Fibroblast of lung (primary cell): Measurements from ENCODE around the gene ATXN7L2. TPM values are rescaled to one million over a fixed set of nuclear protein-coding genes. Genes with fewer than 3 reads are reported as not detected.

Experiments
- DNase-seq, 2 donors: peaks; one replicate each; pipeline versions ENCODE4 v3.0.0 to v3.0.0-alpha.2; 2010; ENCODE audit warnings: low read depth in 2 of 2
- H2AFZ ChIP-seq: 2 replicates; pipeline ENCODE4 v1.5.1; 2012; ENCODE audit warnings: low read length, control low read depth, inconsistent platforms
- H3K27ac ChIP-seq: 2 replicates; pipeline ENCODE4 v1.5.1; 2011; ENCODE audit warnings: low read length, control low read depth; ENCODE audit not compliant: insufficient read depth
- H3K27me3 ChIP-seq: 2 replicates; pipeline ENCODE4 v1.5.1; 2011; ENCODE audit warnings: mild to moderate bottlenecking, low read length; ENCODE audit not compliant: control insufficient read depth, insufficient read depth
- H3K36me3 ChIP-seq: 2 replicates; pipeline ENCODE4 v1.5.1; 2011; ENCODE audit warnings: low read length; ENCODE audit not compliant: control insufficient read depth, insufficient read depth
- H3K4me1 ChIP-seq: 2 replicates; pipeline ENCODE4 v1.5.1; 2011; ENCODE audit warnings: low read length; ENCODE audit not compliant: control insufficient read depth, insufficient read depth; ENCODE audit errors: extremely low read depth
- H3K4me2 ChIP-seq: 2 replicates; pipeline ENCODE4 v1.5.1; 2011; ENCODE audit warnings: low read length, control low read depth; ENCODE audit not compliant: insufficient read depth; ENCODE audit errors: extremely low read depth
- H3K4me3 ChIP-seq, 4 experiments: fragments of 200-600 bp in 1 of 4; sonication (generic) in 1 of 4; replicated peaks in 1 of 4; 2 replicates each; pipeline ENCODE4 v1.5.1; 2011 to 2016; ENCODE audit warnings: low read length in 4 of 4, low read depth in 3 of 4, mild to moderate bottlenecking in 3 of 4, control low read depth in 2 of 4, inconsistent platforms in 1 of 4, mixed read lengths in 1 of 4; ENCODE audit not compliant: insufficient read depth in 1 of 4; ENCODE audit errors: control extremely low read depth in 1 of 4
- H3K79me2 ChIP-seq: 2 replicates; pipeline ENCODE4 v1.5.1; 2012; ENCODE audit warnings: mild to moderate bottlenecking, low read length, inconsistent platforms; ENCODE audit not compliant: control insufficient read depth, insufficient read depth
- H3K9ac ChIP-seq: 2 replicates; pipeline ENCODE4 v1.5.1; 2011; ENCODE audit warnings: mild to moderate bottlenecking, low read length, control low read depth; ENCODE audit not compliant: insufficient read depth
- H3K9me3 ChIP-seq: 2 replicates; pipeline ENCODE4 v1.5.1; 2012; ENCODE audit warnings: low read depth, low read length; ENCODE audit not compliant: control insufficient read depth, insufficient read depth
- H4K20me1 ChIP-seq: 2 replicates; pipeline ENCODE4 v1.5.1; 2011; ENCODE audit warnings: low read length; ENCODE audit not compliant: control insufficient read depth, insufficient read depth; ENCODE audit errors: extremely low read depth
- CTCF ChIP-seq, 2 donors: IDR thresholded peaks in 1 of 2; conservative IDR thresholded peaks in 1 of 2; 1 replicate in 1 of 2; 2 replicates in 1 of 2; pipeline ENCODE4 v1.5.1; 2011 to 2012; ENCODE audit warnings: low read length in 2 of 2, control low read depth in 1 of 2, inconsistent platforms in 1 of 2, low read depth in 1 of 2, mild to moderate bottlenecking in 1 of 2
- EZH2 ChIP-seq: IDR thresholded peaks from 2 replicates; pipeline ENCODE4 v1.5.1; 2012; ENCODE audit warnings: low read length, control low read depth, mild to moderate bottlenecking; ENCODE audit errors: missing control alignments
- polyA plus RNA-seq, 2 donors: library from polyadenylated mRNA; depleted of rRNA in 1 of 2; stranded (reverse) in 1 of 2; unstranded in 1 of 2; fragments of >200 nt; gene quantifications; 2 replicates each; pipeline ENCODE4 v1.2.1, GENCODE V29; 2011 to 2012; ENCODE audit warnings: missing spikeins in 1 of 2
- total RNA-seq: library from RNA; depleted of rRNA; stranded (reverse); fragments of >200 nt; gene quantifications from 2 replicates; pipeline ENCODE4 v1.2.1, GENCODE V29; 2014

The ATXN7L2 gene
- total and polyA plus RNA-seq, 2 donors (not counting 1 experiment from before 2014, with no cell fraction given): 0.86 to 2.0 TPM

- TF ChIP-seq EZH2 (no peak), CTCF (conservative IDR thresholded peaks at IDR 0.05 in 1 of 2, IDR thresholded peaks at IDR 0.05 in 1 of 2; ENCODE audit: low read depth in 1 of 2, low read length in 2 of 2) (no peak)
- H4K20me1 ChIP-seq: no peaks in the 10 kb centered on the region
- H3K4me1 ChIP-seq: no peaks in the 10 kb centered on the region
- no peaks in the 10 kb centered on the region for H3K36me3 ChIP-seq
- no peak overlapping the region for H2AFZ ChIP-seq
- H3K9me3 ChIP-seq: no peaks in the 10 kb centered on the region
- H3K79me2 ChIP-seq: no peaks in the 10 kb centered on the region
- no peak overlapping the region for H3K4me2 ChIP-seq
- H3K27me3 ChIP-seq: peaks cover 32% of the 10 kb centered on the region
- H3K27ac ChIP-seq: no peak overlapping the region
- no peak overlapping the region for H3K9ac ChIP-seq
- no peak for DNase-seq
- no peak overlapping the region for H3K4me3 ChIP-seq
These were observed 55.3 kb downstream of the ATXN7L2 start for GRCh38 chr1:109538827-109539555.

GRCh38 chr1:109539676-109540075 is 56.0 kb downstream of the ATXN7L2 start, which contains the start of gene GPR61:
TSS of gene GPR61 (plus strand) at chr1:109539872. CDS start at chr1:109543023, 3,151 bp downstream.
- TF ChIP-seq CTCF (conservative IDR thresholded peaks at IDR 0.05 in 1 of 2, IDR thresholded peaks at IDR 0.05 in 1 of 2; ENCODE audit: low read depth in 1 of 2, low read length in 2 of 2): no peak
- no peak for TF ChIP-seq EZH2
- Histone ChIP-seq H3K4me1 (no peaks in the 10 kb centered on the region), H4K20me1 (no peaks in the 10 kb centered on the region), H3K4me3 (no peak within 1 kb of the TSS), H3K27me3 (peaks cover 34% of the 10 kb centered on the region), H3K9ac (no peak within 1 kb of the TSS), H3K27ac (no peak within 1 kb of the TSS), H2AFZ (no peak within 1 kb of the TSS), H3K9me3 (no peaks in the 10 kb centered on the region), H3K4me2 (no peak within 1 kb of the TSS), H3K36me3 (no peaks in the 10 kb centered on the region), H3K79me2 (no peaks in the 10 kb centered on the region)
- no peak for DNase-seq

DNA sequence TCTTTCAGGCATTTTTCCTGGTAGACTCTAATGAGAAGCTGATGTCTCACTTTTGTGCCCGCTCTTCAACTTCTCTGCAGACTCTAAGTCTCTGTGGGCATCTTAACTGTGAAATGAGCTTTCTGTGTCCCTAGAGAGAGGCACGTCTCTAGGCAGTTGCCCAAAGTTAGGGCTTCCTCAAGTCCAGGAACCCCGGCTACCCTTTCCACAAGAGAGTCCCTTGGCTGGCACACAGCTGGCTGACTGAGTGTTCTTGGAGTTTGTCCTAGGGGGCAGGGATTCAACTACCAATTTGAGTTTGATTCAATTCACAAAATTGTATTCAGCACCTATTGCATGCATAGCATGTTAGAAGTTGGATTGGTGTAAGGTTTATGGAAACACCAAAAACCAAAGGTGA is 57.4 kb downstream of the ATXN7L2 start:
- no peak for TF ChIP-seq EZH2
- no peak for TF ChIP-seq CTCF (conservative IDR thresholded peaks at IDR 0.05 in 1 of 2, IDR thresholded peaks at IDR 0.05 in 1 of 2; ENCODE audit: low read depth in 1 of 2, low read length in 2 of 2)
- peaks cover 34% of the 10 kb centered on the region for H3K27me3 ChIP-seq
- DNase-seq: no peak
- no peak overlapping the region for H3K27ac ChIP-seq
- H3K9ac ChIP-seq: no peak overlapping the region
- H3K9me3 ChIP-seq: no peaks in the 10 kb centered on the region
- H3K4me3 ChIP-seq: no peak overlapping the region
- H3K79me2 ChIP-seq: no peaks in the 10 kb centered on the region
- H2AFZ ChIP-seq: no peak overlapping the region
- no peaks in the 10 kb centered on the region for H3K36me3 ChIP-seq
- no peaks in the 10 kb centered on the region for H4K20me1 ChIP-seq
- H3K4me2 ChIP-seq: no peak overlapping the region
- H3K4me1 ChIP-seq: no peaks in the 10 kb centered on the region

Other genes with a start within 250 kb of the ATXN7L2 start
- gene CELSR2, start 234.4 kb upstream of the ATXN7L2 start, total RNA-seq: 3.1 and 3.5 TPM in 2 replicates
- gene CELSR2, start 234.4 kb upstream of the ATXN7L2 start, polyA plus RNA-seq: 0.67 and 1.2 TPM in 2 replicates
- 4.1 and 8.3 TPM in 2 replicates for gene PSRC1, start 200.8 kb upstream of the ATXN7L2 start, total RNA-seq
- 9.9 and 18.5 TPM in 2 replicates for gene PSRC1, start 200.8 kb upstream of the ATXN7L2 start, polyA plus RNA-seq
- gene MYBPHL, start 176.9 kb upstream of the ATXN7L2 start, total RNA-seq: not detected in 2 replicates
- not detected in 2 replicates for gene MYBPHL, start 176.9 kb upstream of the ATXN7L2 start, polyA plus RNA-seq
- gene SORT1, start 86.0 kb upstream of the ATXN7L2 start, total RNA-seq: 12.8 and 37.5 TPM in 2 replicates
- gene SORT1, start 86.0 kb upstream of the ATXN7L2 start, polyA plus RNA-seq: 17.0 and 27.5 TPM in 2 replicates
- gene PSMA5, start 57.5 kb upstream of the ATXN7L2 start, total RNA-seq: 39.0 and 41.0 TPM in 2 replicates
- 142 and 145 TPM in 2 replicates for gene PSMA5, start 57.5 kb upstream of the ATXN7L2 start, polyA plus RNA-seq
- 0.26 and 1.7 TPM in 2 replicates for gene SYPL2, start 17.4 kb upstream of the ATXN7L2 start, total RNA-seq
- gene SYPL2, start 17.4 kb upstream of the ATXN7L2 start, polyA plus RNA-seq: 1.8 and 1.9 TPM in 2 replicates
- 5.1 and 6.6 TPM in 2 replicates for gene CYB561D1, start 10.2 kb downstream of the ATXN7L2 start, total RNA-seq
- gene CYB561D1, start 10.2 kb downstream of the ATXN7L2 start, polyA plus RNA-seq: 4.7 and 5.1 TPM in 2 replicates
- gene AMIGO1, start 25.8 kb downstream of the ATXN7L2 start, total RNA-seq: 1.8 and 2.5 TPM in 2 replicates
- gene AMIGO1, start 25.8 kb downstream of the ATXN7L2 start, polyA plus RNA-seq: 0.40 and 0.57 TPM in 2 replicates
- 0.26 TPM in 1 of 2 replicates, not detected in the other for gene GPR61, start 56.0 kb downstream of the ATXN7L2 start, total RNA-seq
- gene GPR61, start 56.0 kb downstream of the ATXN7L2 start, polyA plus RNA-seq: 0.01 TPM in 1 of 2 replicates, not detected in the other
- 10.3 and 11.4 TPM in 2 replicates for gene GNAI3, start 64.7 kb downstream of the ATXN7L2 start, total RNA-seq
- 12.9 and 14.4 TPM in 2 replicates for gene GNAI3, start 64.7 kb downstream of the ATXN7L2 start, polyA plus RNA-seq
- gene GNAT2, start 135.7 kb downstream of the ATXN7L2 start, total RNA-seq: under 0.01 and 0.17 TPM in 2 replicates
- 0.22 and 0.35 TPM in 2 replicates for gene GNAT2, start 135.7 kb downstream of the ATXN7L2 start, polyA plus RNA-seq
- gene AMPD2, start 135.9 kb downstream of the ATXN7L2 start, total RNA-seq: 40.6 and 51.9 TPM in 2 replicates
- gene AMPD2, start 135.9 kb downstream of the ATXN7L2 start, polyA plus RNA-seq: 23.0 and 31.1 TPM in 2 replicates
- gene GSTM4, start 172.2 kb downstream of the ATXN7L2 start, total RNA-seq: 10.5 and 17.7 TPM in 2 replicates
- 30.5 and 30.8 TPM in 2 replicates for gene GSTM4, start 172.2 kb downstream of the ATXN7L2 start, polyA plus RNA-seq
- gene GSTM2, start 184.2 kb downstream of the ATXN7L2 start, total RNA-seq: 21.1 and 28.2 TPM in 2 replicates
- gene GSTM2, start 184.2 kb downstream of the ATXN7L2 start, polyA plus RNA-seq: 67.7 and 71.1 TPM in 2 replicates
- gene GSTM1, start 203.9 kb downstream of the ATXN7L2 start, total RNA-seq: 14.4 TPM in 1 of 2 replicates, not detected in the other
- 0.55 and 38.0 TPM in 2 replicates for gene GSTM1, start 203.9 kb downstream of the ATXN7L2 start, polyA plus RNA-seq
- gene GSTM5, start 228.3 kb downstream of the ATXN7L2 start, total RNA-seq: 16.4 and 21.6 TPM in 2 replicates
- 6.1 and 7.5 TPM in 2 replicates for gene GSTM5, start 228.3 kb downstream of the ATXN7L2 start, polyA plus RNA-seq